ENCODE measurements around the gene AP4S1.
"Not testable (repeated sequence)": the region's sequence is repeated elsewhere in the genome, so short reads cannot be mapped to it uniquely, and the experiment has no call there.

Gene AP4S1

GRCh38 chr14:31085027-31085426 is 59.6 kb downstream of the AP4S1 start:
- no peak for DNase-seq (ENCODE audit: low read depth in 2 of 2)

GRCh38 chr14:31086466-31086865 is 61.0 kb downstream of the AP4S1 start:
- not testable (repeated sequence) for DNase-seq (ENCODE audit: low read depth in 2 of 2)

- no peak for DNase-seq (ENCODE audit: low read depth in 2 of 2)
Measured at GRCh38 chr14:31090883-31091764, 65.7 kb downstream of the AP4S1 start.

GRCh38 chr14:31092160-31092708 is 66.8 kb downstream of the AP4S1 start:
- no peak for DNase-seq (ENCODE audit: low read depth in 2 of 2)

- not testable (repeated sequence) for DNase-seq (ENCODE audit: low read depth in 2 of 2)
Measured at GRCh38 chr14:31093884-31094839, 68.7 kb downstream of the AP4S1 start.

- not testable (repeated sequence) for DNase-seq (ENCODE audit: low read depth in 2 of 2)
Measured at GRCh38 chr14:31095817-31096216, 70.4 kb downstream of the AP4S1 start.

- no peak for DNase-seq (ENCODE audit: low read depth in 2 of 2)
Measured at GRCh38 chr14:31096255-31096654, 70.8 kb downstream of the AP4S1 start.

- DNase-seq (ENCODE audit: low read depth in 2 of 2), result no peak
Measured at GRCh38 chr14:31097081-31097480, 71.6 kb downstream of the AP4S1 start.

GRCh38 chr14:31106768-31107167 is 81.3 kb downstream of the AP4S1 start:
- no peak for DNase-seq (ENCODE audit: low read depth in 2 of 2)

GRCh38 chr14:31109257-31109656 is 83.8 kb downstream of the AP4S1 start:
- no peak for DNase-seq (ENCODE audit: low read depth in 2 of 2)

GRCh38 chr14:31110872-31111271 is 85.4 kb downstream of the AP4S1 start:
- DNase-seq (ENCODE audit: low read depth in 2 of 2), result no peak

GRCh38 chr14:31113794-31114193 is 88.3 kb downstream of the AP4S1 start:
- no peak for DNase-seq (ENCODE audit: low read depth in 2 of 2)

GRCh38 chr14:31118892-31119291 is 93.4 kb downstream of the AP4S1 start:
- DNase-seq (ENCODE audit: low read depth in 2 of 2), result no peak

GRCh38 chr14:31122098-31122611 is 96.7 kb downstream of the AP4S1 start:
- DNase-seq (ENCODE audit: low read depth in 2 of 2), result no peak

GRCh38 chr14:31122921-31123320 is 97.5 kb downstream of the AP4S1 start:
- DNase-seq (ENCODE audit: low read depth in 2 of 2), result no peak

GRCh38 chr14:31124197-31124596 is 98.7 kb downstream of the AP4S1 start:
- DNase-seq (ENCODE audit: low read depth in 2 of 2), result no peak

GRCh38 chr14:31125231-31125630 is 99.8 kb downstream of the AP4S1 start:
- DNase-seq (ENCODE audit: low read depth in 2 of 2), result no peak

GRCh38 chr14:31126680-31127079 is 101.2 kb downstream of the AP4S1 start:
- DNase-seq (ENCODE audit: low read depth in 2 of 2), result no peak

- DNase-seq (ENCODE audit: low read depth in 2 of 2), result no peak
Measured at GRCh38 chr14:31127690-31128089, 102.2 kb downstream of the AP4S1 start.

GRCh38 chr14:31128601-31129526 is 103.4 kb downstream of the AP4S1 start:
- no peak for DNase-seq (ENCODE audit: low read depth in 2 of 2)

- DNase-seq (ENCODE audit: low read depth in 2 of 2), result no peak
Measured at GRCh38 chr14:31133133-31133532, 107.7 kb downstream of the AP4S1 start.
